ENCODE results near the gene BMPR1B.
"Not testable (repeated sequence)": the region's sequence is repeated elsewhere in the genome, so short reads cannot be mapped to it uniquely, and the experiment has no call there.

The BMPR1B gene

DNA sequence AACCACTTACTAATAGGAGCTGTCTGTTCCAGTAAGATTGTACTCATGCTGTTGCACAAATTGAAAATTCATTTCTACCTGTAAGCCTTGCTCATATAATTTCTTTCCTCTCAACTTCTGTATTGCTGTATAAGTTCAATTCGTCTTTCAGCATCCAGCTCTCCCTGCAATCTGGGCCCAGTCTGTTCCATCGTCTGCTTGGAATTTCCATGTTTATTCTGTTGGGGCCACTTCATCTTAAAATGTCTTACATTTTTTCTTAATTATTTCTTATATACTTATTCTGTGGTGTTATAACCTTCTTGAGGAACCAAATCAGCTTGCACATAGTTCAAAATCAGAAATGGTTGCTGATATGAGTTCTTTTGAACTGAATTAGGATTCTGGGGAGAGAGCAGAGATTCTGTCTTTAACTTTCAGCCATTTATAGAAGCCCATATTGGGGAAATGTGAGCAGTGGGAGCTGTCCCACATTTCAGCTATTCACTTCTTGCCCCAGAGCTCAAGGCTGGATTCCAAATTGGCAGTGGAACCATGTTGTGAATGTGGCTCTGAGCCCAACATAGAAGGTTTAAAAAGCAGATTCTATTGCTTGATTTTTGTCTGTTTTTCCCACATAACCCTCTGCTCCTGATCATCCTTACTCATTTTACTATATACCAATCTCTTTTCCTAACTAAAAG lies 291.9 kb downstream of the BMPR1B start:
- DNase-seq = no peak

DNA sequence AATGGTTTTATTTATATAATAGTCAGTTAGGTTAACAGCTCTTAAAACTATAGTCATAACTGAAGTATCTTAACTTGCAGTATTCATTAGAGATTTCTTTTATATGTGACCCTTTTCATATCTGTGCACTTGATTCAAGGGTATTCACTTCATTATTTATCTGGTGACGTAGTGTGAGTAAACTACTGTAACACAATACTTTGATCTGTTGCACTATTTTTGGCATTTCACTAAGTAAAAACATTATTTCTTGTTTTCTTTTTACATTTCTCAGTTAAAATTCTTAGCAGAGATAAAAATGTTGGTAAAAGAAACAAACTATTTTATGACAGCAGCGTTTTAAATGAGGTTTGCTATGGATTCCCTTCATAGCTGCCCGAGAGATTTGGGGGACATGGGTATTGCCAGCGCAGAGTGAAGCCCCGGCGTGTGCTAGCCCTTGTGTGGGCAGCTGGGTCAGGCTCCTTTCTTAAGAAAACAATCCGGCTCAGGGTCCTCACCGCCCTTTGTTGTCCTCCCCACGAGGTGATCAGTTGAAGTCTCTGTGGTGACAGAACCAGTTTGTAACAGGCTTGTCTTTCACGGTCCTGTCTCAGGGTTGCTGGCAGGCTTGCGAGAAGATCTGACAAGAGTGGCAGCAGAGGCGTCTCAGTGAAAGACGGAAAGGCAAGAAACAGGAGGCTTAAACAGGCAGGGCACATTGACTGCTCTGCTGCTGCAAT lies 293.4 kb downstream of the BMPR1B start:
- DNase-seq = no peak

DNA sequence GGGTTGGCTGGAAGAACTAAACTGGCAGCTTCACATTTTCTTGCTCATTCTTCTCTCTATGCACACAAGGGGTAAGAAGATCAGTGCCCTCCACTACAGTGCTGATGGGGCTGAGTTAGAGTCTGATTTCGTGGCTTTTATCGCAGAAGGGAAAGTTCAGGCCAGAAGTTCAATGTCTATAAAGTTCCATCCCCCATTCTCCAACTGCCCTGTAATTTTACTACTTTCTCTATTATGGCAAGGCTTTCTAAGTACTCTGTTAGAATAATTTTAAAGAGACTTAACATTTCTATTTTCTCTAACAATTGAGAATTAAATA lies 293.9 kb downstream of the BMPR1B start:
- DNase-seq = no peak

DNA sequence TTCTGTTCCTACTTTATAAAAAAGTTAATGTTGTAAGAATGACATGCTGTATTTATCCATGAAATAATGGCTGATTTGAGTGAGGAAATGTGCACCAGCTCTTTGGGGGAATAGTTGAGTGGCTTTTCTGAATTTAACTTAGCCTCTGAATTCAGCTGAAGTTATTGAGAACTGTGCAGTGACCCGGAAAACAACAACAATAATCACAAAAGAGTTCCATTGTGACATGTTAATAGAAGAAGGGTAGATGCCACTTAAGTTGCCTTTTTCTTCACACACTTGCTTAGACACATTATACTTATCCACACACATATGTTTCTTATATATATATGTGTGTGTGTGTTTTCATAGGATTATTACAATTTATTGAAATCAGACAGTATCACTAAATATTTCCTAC lies 301.2 kb downstream of the BMPR1B start:
- DNase-seq = no peak

DNA sequence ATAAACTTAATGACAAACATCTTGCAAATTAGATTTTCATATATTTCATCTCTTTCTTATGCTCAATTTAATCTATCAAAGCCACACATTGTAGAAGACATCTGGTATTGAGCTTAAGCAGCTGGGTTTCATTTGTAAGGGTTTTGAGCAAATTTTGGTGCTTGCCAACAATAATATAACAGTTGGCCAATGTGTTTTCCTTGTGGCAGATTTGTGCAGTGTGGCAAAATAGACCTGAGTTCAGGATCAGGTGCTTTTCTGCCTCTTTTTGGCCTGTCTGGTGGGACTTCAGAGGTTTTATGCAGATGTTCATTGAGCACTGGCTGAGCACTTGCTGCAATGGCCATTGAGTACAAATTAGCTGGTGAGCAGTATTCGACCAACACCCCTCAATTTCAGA lies 301.9 kb downstream of the BMPR1B start:
- DNase-seq = no peak

DNA sequence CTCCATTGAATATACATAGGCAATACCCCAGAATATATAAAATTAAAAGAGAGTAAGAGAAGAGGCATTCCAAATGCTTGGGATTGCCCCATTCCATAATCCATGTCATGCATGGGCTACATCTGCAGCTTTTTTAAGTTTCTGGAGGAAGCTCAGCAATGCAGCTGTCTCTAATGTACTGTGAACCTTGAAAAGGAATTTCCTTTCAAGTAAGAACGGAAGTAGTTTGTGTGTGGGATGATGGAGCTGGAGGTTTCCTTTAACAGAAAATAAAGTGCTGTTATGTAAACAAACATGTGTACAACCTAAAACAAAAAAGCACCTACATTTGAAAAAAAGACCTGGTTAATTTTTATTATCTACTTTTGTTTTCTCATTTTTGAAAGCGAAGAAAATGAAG lies 303.5 kb downstream of the BMPR1B start:
- DNase-seq = no peak

DNA sequence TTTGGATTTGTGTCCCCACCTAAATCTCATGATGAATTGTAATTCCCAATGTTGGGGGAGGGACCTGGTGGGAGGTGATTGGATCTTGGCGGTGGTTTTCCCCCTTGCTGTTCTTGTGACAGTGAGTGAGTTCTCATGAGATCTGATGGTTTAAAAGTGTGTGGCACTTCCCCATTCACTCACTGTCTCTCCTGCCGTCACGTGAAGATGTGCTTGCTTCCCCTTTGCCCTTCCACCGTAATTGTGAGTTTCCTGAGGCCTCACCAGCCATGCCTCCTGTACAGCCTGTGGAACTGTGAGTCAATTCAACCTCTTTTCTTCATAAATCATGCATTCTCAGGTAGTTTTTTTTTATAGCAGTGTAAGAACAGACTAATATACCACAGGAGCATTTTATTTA lies 304.0 kb downstream of the BMPR1B start:
- DNase-seq = not testable (repeated sequence)

DNA sequence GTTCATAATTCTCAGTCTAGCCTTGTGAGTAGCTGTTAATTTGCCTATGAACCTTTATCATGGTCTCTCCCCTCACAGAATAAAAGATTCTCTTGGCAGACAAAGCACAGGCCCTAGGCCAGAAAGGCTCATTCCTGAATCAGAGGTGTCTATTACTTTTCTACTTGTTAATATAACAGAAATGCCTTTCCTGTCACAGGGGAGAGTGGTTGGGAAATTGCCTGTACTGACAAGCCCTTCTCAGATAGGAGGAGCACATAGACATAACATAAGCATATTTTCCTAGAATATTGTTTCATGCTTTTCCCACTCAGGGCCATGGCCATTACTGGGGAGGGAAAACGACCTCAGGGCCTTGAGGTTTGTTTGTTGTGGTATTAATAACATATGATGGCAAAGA lies 308.3 kb downstream of the BMPR1B start:
- DNase-seq = no peak

DNA sequence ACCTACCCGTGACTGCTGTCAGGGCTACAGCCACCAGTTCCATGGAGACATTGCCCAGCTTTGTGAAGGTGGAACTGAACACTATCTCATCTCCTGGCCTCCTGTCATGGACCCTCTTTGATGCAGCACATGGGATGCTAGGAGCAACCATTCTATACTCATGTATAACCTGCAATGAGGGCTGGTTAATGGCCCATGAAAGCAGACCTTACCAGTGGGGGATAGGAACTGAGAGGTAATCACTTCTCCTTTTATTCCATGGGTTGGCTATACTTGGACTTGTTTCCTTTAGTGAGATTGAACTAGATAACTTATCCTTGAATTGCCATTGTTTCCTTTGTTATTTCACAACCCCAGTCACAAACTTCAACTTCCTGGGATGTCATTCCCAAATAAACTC lies 310.6 kb downstream of the BMPR1B start:
- no peak for DNase-seq

DNA sequence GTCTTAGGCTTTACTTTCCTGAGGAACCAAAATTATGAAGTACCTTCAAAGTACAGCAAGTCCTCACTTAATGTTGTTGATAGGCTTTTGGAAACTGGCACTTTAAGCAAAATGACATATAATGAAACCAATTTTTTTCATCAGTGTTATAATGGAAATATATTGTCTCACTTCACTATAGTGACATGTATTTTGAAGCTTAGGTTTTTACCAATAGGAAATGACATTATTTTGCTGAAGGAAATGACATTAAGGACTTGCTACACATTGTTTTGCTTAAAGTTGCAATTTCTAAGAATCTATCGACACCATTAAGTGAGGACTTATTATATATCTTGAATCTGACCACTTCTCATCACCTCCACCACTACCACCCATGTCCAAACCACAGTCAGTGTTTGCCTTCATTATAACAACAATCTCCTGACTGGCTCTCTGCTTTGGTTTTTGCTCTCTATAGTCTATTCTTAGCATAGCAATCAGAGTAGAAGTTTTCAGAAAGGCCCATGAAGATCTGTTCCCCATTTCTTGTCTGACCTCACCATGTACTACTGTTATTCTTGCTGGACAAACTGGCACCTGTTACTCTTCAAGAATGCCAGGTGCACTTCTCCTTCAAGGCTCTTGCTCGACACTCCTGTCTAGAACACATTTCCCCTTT lies 311.2 kb downstream of the BMPR1B start:
- no peak for DNase-seq

DNA sequence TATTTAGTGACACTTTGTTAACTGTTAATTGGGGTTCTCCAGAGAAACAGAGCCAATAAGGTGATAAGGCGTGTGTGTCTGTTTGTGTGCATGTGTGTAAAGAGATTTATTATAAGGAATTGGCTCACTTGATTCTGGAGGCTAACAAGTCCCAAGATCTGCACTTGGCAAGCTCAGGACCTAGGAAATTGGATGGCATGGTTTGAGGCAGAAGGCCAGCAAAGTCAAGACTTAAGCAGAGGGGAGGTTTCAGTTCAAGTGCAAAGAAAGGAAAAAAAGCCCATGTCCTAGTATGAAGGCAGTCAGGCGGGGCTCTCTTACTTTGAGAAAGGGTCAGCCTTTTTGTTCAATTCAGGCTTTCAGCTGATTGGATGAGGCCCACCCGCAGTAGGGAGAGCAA lies 314.1 kb downstream of the BMPR1B start:
- DNase-seq = no peak

DNA sequence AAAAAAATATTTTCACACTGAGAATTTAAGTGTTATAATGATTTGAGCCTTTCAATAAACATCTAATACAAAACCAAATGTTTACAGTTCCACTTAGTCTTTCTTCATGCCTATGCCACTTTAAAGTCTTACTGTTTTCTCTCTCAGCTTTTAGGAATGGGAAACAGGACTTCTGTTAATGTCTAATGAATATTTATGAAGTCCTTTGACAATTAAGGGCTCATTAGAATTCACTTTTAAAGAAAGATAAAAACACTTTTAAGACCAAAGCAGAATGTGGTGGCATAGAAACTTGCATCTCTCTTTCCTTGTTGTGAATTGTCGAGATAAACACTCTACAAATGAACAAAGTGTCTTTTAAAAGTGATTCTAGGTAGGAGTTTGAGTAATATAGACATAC lies 315.9 kb downstream of the BMPR1B start:
- no peak for DNase-seq

DNA sequence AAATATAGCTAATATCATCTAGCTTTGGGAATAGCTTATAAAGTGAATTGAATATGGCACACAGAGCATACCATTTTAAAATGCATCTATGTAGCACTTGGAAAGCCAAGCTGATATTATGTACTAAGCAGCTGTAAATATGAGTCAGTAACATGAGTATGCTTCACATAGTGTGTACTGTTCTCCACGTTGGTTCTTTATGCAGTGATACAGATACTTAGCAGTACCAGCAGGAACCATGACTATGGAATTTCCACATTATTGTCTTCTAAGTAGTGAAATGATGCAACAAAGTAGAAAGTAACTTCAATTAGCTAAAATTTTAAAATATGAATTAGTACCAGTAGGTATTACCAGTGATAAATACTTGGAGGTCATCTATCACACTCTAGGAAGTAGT lies 320.1 kb downstream of the BMPR1B start:
- DNase-seq = no peak

DNA sequence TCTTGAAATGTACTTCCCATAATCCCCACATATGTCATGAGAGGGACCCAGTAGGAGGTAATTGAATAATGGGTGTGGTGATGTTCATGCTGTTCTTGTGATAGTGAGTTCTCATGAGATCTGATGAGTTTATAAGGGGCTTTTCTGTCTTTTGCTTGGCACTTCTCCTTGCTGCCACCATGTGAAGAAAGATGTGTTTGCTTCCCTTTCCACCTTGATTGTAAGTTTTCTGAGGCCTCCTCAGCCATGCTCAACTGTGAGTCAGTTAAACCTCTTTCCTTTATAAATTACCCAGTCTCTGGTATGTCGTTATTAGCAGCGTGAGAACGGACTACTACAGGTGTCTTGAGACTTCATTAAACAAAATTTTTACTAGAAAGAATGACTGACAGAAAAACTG lies 323.2 kb downstream of the BMPR1B start:
- no peak for DNase-seq

DNA sequence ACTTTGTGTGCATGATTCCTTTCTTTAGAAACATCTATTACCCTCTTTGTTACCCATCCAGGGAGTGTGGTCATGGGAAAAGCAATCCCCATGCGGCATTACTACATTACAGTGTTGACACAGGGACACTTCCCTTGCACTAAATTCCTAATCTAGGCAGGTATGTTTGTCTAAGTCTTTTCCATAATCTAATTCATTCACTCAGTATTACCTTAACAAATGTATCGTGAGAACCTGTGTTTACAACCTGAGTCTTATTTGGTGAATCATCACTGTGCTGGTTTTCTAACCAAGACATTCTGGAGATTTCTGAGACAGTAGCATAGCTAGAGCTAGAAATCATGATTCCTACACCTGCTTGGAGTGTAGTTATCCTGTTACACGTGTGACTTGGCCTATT lies 326.8 kb downstream of the BMPR1B start:
- no peak for DNase-seq

DNA sequence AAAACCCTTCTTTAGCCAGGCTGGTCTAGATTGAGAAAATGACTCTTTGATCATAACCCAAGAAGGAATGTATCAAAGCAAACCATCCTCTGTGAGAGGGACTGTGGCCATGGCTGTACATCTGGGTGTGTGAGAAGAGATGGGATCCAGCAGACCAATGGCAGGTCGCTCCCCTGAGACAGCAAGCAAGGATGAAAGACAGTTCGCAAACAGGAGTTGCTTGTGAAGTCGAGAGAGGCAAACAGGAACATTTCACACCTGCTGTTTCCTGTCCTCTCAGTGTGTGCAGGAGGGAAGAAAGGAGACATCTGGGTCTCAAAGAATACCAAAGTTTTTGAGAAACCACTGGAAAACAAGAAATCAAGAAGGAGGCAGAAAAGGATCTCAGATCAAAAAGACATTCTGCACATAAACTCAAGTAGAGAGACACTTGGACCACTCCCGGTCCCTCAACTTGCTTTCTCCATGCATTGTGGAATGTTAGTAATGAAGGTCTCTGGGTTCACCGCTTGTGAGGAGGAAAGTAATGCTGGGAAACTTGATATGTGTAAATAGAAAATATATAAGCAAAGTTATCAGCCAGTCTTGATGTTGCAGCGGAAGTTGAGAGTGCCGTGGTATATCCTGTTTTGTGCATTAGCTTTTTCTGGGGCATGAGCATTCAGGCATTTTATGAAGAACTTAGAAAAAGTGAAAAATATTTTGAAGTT lies 327.5 kb downstream of the BMPR1B start:
- no peak for DNase-seq

DNA sequence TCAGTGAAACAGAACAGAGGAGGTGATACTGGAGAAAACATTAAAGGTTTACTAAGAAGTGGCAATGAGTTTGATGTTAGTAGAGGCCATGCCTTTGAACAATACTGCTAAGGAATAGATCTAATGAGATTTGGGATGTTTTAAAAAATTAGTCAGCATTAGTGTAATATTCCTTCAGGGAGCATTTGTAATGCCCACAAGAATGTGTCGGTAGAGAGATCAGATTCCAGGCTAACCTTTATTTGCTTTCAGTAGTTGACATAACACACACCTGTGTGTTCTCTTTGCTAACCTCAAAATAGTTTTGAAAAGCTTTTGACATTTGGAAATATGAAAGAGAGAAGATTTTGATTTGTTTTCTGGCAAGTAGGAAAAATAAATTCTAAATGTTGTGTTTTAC lies 328.8 kb downstream of the BMPR1B start:
- no peak for DNase-seq

DNA sequence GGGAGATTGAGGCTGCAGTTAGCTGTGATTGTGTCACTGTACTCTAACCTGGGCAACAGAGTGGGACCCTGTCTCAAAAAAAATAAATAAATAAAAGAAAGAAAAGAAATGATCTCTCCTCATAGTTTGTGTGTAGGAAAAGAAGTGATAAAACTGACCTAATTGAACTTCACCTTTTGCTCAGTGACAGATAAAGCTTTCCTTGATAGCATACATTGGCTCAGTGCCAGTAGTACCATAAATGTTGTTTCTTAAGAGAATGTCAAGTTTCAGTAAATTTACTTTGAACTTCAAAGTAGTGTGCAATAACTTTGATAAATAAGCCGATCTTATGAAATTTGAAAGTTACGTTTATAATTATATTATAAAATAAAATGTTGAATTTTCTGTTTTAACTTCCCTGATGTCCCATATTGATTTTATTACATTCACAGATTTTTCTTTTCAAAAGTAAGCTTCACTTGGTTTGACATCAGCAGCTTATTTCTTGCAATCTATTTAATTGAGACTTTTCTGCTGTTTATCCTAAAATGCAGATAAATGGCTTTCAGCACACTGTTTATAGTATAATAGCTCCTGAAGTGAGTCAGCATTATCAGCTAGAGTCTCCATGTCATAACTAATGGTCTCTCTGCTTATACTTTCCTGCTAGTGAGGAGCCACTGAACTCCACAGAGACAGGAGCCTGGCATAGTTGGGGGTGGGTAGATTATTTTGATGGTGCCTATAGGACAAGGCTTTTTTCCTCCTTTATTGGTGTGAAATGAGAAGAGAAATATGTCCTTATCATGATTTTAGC lies 330.1 kb downstream of the BMPR1B start:
- DNase-seq = no peak

DNA sequence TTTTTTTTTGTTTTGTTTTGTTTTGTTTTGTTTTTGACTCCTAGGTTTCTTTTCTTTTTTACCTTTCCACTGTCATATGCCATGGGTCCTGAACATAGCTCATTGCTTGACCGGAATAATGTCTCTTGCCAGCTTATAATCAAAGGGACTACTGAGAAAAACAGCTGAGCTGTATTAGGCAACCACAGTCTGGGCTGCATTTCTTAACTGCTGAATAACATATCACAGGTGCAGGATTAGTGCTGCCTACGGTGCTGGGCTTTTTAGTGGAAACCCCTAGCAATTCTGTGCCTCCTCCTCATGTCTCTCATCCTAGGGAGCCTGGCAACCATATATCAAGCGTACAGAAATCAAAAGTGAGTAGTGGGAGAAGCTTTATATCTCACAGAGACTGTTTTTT lies 333.5 kb downstream of the BMPR1B start:
- no peak for DNase-seq

DNA sequence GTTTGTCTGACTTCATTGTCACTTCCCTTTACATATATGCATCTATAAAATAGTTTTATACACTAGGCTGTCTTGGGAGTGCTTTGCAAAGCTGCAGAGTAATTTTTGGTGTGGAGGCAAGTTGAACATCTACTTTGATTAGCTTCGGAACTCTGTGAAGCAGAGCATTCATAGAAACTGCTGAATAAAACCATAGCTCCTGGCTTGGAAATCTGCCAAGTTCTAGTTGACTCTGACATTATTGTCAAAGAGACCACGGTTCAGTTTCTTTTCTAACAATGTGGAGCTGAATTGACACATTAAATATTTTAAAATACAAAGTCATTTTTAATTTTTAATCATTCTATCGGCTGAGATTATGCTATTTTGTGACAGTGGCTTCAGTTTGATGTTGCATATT lies 335.0 kb downstream of the BMPR1B start:
- DNase-seq = no peak

DNA sequence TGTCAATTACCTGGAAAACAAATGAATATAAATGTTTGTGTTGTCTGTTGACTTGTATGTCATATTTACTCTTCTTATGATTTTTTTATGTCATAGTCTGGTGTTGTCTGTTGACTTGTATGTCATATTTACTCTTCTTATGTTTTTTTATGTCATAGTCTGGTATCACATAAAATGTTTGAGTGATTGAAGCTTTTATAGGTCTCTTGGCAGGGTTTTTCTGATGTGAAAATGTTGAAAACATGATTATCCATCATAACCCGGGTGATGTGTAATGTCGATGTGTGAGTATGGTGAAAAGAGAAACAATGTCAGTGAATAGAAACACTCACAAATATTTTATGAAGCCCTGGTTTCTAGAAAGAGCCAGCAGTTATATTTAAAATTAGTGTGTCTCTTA lies 335.7 kb downstream of the BMPR1B start:
- DNase-seq = no peak

DNA sequence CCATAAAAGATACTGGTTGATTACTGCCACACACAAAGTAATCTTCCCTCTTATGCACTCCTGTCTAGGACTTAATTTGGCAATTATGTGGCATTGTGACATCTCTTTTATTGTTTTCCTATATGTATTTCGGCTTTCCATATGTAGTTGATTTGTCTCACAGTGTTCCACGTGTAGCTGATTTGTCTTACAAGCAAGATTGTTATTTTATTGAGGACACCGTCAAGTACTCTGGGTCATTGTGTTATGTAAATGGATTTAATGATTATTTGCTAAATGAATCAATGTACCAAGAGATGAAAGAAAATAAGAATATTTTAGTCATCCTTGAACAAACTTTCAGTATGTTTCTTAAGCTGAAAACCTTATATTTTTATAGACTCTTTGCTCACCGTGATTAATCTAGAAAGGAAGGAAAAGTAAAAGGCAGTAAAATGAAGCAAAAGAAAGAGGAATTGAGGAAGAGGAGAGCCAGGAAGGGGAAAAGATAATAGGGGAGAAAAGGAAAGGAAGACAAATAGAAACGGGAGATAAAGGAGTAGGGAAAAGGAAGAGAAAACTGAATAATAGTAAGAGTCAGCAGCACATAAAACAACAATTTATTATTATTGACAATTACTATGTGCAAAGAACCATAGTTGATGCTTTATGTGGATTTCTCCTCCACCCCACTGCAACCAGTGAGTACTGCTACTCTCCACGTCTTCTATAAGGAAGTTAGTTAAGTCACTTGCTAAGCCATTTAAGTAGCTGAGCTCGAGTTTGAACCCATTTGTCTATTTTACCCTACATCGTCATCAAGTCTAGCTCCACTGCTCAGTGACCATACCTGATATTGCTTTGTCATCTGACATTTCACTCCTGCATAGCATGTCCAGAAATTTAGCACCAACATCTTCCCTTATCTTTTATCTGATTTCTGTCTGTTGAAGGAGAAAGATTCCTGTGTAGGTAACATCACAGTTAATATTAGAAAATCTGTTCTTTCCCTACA lies 336.5 kb downstream of the BMPR1B start:
- DNase-seq = no peak
